Endometrium (tissue), 2 donors: ENCODE results near the gene ZMPSTE24.
A peak's percentile ranks its signal among the peaks of the same experiment; 100 is the strongest.
"Not testable (repeated sequence)": the region's sequence is repeated elsewhere in the genome, so short reads cannot be mapped to it uniquely, and the experiment has no call there.

Experiments used
- FAIRE-seq: peaks from 2 replicates; lab custom pipeline; 2012; peaks lifted over from hg19 to GRCh38; lab: Jason Lieb, UNC
- donor health status: control.
- donor health status: control.

Gene ZMPSTE24

DNA sequence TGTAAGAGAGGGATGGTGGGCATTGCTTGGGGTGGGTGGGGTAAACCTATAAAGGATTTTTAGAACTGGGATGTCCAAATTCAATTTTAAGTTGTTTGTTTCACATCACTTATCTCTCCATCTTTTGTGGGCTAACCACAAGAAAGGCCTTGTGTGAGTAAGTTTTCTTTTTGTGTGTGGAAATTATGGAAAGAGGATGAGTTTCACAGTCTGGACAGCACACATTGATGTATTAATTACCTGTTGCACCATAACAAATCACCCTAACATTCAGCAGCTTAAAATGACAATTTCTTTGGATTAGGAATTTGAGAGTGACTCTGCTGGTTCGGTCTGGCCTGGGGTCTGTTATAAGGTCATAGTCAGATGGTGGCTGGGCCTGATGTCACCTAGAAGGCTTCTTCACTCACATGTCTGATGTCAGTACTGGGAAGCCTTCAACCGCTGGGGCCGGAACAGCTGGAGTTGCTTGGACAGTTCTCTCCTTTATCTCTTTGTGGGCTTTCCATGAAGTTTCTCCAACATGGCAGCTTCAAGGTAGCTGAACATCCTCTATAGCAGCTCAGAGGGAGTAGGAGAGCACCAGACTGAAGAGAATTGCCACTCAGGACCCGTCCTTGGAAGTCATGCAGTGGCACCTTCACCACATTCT is 61.1 kb downstream of the ZMPSTE24 start:
- no peak for FAIRE-seq

DNA sequence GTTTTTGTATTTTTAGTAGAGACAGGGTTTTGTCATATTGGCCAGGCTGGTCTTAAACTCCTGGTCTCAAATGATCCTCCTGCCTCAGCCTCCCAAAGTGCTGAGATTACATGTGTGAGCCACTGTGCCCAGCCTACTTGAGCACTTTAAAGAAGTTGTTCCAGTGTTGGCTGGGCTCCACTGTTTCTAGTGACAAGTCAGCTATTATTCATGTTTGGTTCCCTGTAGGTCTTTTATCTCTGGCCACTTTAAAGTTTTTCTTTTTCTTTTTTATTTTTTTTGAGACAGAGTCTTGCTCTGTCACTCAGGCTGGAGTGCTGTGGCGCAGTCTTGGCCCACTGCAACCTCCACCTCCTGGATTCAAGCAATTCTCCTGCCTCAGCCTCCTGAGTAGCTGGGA is 73.4 kb downstream of the ZMPSTE24 start:
- not testable (repeated sequence) for FAIRE-seq

DNA sequence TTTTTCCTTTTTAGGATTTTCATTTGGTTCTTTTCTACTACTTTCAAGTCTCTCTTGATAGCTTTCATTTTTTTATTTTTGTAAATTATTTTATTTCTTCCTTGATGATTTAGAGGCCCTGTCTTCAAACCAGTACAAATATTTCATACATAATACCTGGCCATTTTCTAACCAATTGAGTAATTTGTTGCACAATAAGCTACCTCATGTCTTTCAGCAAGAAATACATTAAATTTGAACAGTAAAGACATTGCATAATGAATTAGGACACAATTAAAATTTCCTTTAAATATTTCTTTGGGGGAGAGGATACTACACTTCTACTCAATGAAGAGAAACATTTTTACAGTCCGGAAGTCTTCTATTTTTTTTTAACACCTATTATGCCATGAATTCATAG is 74.7 kb downstream of the ZMPSTE24 start:
- FAIRE-seq = peak; percentile 15

DNA sequence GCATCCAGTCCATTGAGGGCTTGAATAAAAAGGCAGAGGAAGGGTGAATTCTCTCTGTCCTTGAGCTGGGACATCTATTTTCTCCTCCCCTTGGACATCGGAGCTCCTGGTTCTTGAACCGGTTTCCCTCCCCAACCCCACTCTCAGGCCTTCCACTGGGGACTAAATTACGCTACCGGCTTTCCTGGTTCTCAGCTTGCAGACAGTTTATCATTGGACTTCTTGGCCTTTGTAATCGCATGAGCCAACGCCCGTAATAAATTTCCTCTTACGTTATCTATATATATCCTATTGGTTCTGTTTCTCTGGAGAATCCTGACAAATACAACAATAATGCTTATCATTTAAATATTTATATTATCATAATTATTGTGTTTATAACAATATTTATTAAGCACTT is 79.4 kb downstream of the ZMPSTE24 start:
- FAIRE-seq = no peak

DNA sequence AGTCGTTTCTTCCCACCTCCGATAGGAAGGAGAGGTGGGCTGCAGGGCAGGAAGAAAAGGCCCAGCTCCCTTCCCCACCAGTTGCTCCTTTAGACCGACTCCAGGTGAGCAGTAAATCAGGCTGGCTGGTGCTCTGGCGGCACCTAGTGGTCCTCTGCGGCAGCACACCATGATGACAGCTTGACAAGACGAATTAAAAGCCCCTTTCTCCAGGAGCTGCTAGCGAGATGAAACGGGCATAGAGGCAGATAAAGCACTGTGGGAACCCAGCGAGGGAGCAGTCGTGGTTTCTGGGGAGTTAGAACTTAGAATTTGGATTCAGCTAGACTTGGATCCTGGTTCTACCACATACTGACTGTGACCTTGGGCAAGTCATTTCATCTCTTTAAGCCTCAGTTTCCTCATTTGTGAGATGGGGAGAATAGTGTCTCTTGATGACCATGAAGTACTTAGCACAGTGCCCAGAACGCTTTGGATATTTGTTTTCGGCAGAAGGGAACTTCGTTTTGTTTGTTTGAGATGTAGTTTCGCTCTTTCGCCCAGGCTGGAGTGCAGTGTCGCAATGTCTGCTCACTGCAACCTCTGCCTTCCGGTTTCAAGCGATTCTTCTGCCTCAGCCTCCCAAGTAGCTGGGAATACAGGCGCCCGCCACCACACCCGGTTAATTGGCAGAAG is 80.8 kb downstream of the ZMPSTE24 start:
- no peak for FAIRE-seq

DNA sequence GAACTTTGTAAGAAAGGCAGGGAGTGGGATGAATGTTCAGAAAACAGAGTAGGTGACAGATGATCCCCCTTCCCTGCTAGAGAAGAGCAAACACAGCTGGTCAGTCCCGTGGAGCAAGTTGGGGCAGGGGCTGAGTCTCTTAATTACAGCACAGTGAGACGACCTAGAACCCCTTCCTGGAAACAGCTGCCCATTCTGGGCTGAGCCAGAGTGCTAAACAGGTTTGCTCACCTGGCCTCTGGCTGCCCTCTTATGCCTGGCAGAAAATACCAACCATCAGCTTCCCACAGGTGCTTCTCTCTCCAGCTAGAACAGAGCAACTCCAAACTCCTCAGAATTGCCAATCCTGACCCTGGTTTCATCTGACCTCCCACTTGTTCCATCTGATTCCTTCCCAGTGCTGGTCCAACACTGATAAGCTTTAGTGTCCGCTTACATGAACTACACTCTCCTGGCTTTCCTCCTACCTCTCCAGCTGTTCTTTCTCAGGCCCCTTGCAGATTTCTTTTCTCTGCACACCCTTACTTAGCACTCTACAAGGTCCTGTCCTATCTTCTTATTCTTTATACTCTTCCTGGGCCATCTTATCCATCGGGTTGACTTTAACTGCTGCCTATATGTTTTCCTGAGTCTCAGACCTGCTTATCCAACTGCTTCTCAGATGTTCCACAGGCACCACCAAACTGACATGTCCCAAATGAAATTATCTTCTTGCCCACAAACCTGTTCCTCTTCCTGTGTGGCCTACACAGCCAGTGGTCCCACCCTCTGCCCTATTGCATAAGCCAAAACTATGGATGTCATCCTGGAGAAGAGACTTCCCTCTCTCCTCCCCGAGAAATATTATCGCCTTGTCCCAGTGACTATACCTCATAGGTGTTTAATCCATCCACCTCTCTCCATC is 81.6 kb downstream of the ZMPSTE24 start:
- no peak for FAIRE-seq

DNA sequence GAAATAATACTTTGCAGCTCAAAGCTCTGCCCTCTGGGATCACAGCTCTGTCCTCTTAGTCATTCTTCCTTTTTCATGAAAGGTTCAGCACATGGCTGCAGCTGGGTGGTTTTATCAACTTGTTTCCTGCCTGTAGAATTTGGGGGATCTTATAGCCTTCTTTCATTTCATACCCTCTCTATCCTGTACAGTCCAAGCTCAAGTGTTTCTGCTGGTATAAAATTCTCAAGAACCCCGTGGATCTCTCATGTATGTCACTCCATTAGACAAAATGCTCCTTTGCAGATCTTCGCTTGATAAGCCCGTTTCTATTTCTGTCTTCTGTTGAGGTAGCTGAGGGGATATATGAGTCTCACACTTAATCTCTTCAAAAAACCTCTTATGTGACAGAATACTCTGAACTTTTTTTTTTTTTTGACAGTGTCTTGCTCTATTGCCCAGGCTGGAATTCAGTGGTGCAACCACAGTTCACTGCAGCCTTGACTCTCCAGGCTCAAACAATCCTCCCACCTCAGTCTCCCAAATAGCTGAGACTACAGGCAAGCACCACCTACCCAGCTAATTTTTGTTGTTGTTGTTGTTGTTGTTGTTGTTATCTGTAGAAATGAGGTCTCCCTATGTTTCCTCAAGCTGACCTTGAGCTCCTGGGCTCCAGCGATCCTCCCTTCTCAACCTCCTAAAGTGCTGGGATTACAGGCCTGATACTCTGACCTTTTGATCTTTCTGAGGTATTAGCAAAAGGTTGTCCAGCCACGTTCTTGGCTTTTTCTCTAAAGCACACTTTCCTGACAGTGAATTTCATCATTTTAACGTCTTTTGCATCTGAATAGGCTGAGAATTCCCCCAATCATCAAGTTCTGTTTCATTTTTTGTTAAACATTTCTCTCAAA is 83.7 kb downstream of the ZMPSTE24 start:
- no peak for FAIRE-seq

DNA sequence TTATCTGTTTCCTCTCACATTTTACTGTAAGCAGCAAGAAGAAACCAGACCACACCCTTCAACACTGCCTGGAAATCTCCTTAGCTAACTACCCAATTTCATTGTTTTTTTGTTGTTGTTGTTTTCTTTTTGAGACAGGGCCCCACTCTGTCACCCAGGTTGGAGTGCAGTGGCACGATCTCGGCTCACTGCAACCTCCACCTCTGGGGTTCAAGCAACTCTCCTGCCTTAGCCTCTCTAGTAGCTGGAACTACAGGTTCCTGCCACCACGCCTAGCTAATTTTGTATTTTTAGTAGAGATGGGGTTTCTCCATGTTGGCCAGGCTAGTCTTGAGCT is 84.3 kb downstream of the ZMPSTE24 start:
- not testable (repeated sequence) for FAIRE-seq
